GM12878 (cell line): ENCODE measurements around the gene PLS1. TPM values are rescaled to one million over a fixed set of nuclear protein-coding genes. Genes with fewer than 3 reads are reported as not detected.

Source experiments
- CUX1 ChIP-seq: IDR thresholded peaks from 2 replicates; pipeline ENCODE4 v1.6.1; 2012; ENCODE audit warnings: improper control_type of control experiment, low read depth, low read length; ENCODE audit not compliant: insufficient replicate concordance
- LARP7 ChIP-seq: fragments of 450-650 bp; IDR thresholded peaks from 2 replicates; pipeline ENCODE4 v1.6.1; 2017; ENCODE audit warnings: mild to moderate bottlenecking
- MAX ChIP-seq: IDR thresholded peaks from 2 replicates; pipeline ENCODE4 v1.6.1; 2012; ENCODE audit warnings: low read depth, low read length, improper control_type of control experiment
- NFYB ChIP-seq: IDR thresholded peaks from 2 replicates; pipeline ENCODE4 v1.6.1; 2011; ENCODE audit warnings: low read depth, mild to moderate bottlenecking, low read length, improper control_type of control experiment, moderate library complexity; ENCODE audit not compliant: insufficient read depth
- RB1 ChIP-seq: fragments of 450-650 bp; formaldehyde crosslinking; IDR thresholded peaks from 2 replicates; pipeline ENCODE4 v1.6.1; 2017; ENCODE audit warnings: mild to moderate bottlenecking, borderline replicate concordance
- RBBP5 ChIP-seq: fragments of 200-600 bp; sonication (generic); conservative IDR thresholded peaks from 2 replicates; pipeline ENCODE4 v1.6.1; 2016
- RCOR1 ChIP-seq: conservative IDR thresholded peaks from 2 replicates; pipeline ENCODE4 v1.6.1; 2012; ENCODE audit warnings: low read depth, low read length, improper control_type of control experiment
- SIX5 ChIP-seq: IDR thresholded peaks from 2 replicates; pipeline ENCODE4 v1.6.1; 2011; ENCODE audit warnings: mild to moderate bottlenecking, low read depth, low read length, moderate library complexity; ENCODE audit not compliant: severe bottlenecking
- YY1 ChIP-seq: IDR thresholded peaks from 2 replicates; pipeline ENCODE4 v1.6.1; 2011; ENCODE audit warnings: low read depth, mild to moderate bottlenecking, low read length
- polyA plus RNA-seq, 11 experiments: library from polyadenylated mRNA; depleted of rRNA in 4 of 11; unstranded in 6 of 11; stranded (reverse) in 5 of 11; fragments of >200 nt; fragmentation: Nextera tagmentation in 4 of 11; fragmentation: Illumina TruSeq in 1 of 11; extraction: Ambion mirVana in 4 of 11; extraction: Trizol in 1 of 11; gene quantifications; 1 replicate in 1 of 11; 2 replicates in 10 of 11; pipeline versions ENCODE4 v1.2.1 to v1.2.3, GENCODE V29; 2011 to 2016; ENCODE audit warnings: inconsistent platforms in 2 of 11, missing spikeins in 2 of 11, low read depth in 1 of 11
- total RNA-seq, 4 experiments: library from RNA; depleted of rRNA in 3 of 4; stranded (reverse); fragments of >200 nt in 3 of 4; fragmentation: Illumina TruSeq in 1 of 4; extraction: Trizol in 1 of 4; gene quantifications; 2 replicates each; pipeline versions ENCODE4 v1.2.1 to v1.2.3, GENCODE V29; 2013 to 2021

The PLS1 gene
- total and polyA plus RNA-seq, 10 of the 15 experiments (the other 5 are each of a cell fraction or from before 2014, with no cell fraction given), result 0.59 to 11.7 (median 1.7) TPM

- TF ChIP-seq CUX1, result no peak
- no peak for TF ChIP-seq LARP7
- TF ChIP-seq RCOR1, result no peak
- no peak for TF ChIP-seq YY1
- no peak for TF ChIP-seq RB1
- TF ChIP-seq MAX, result no peak
- TF ChIP-seq RBBP5, result no peak
- TF ChIP-seq SIX5, result no peak
- TF ChIP-seq NFYB, result no peak
Measured at GRCh38 chr3:142664819-142665218, 68.6 kb downstream of the PLS1 start (continued).
